GM23248 (cell line): ENCODE data around the gene PEAK1. TPM values are rescaled to one million over a fixed set of nuclear protein-coding genes. Genes with fewer than 3 reads are reported as not detected.

Experiments used
- DNase-seq: peaks from one replicate; pipeline ENCODE4 v3.0.0-alpha.2; 2015
- H2AFZ ChIP-seq: fragments of 200-600 bp; sonication (generic); 2 replicates; pipeline ENCODE4 v1.6.1; 2016; ENCODE audit warnings: antibody characterized with exemption
- H3F3A ChIP-seq: fragments of 200-600 bp; sonication (generic); 2 replicates; pipeline ENCODE4 v1.6.1; 2016; ENCODE audit warnings: mild to moderate bottlenecking, antibody characterized with exemption, mixed run types; ENCODE audit not compliant: insufficient read depth
- H3K27ac ChIP-seq: fragments of 200-600 bp; sonication (generic); 2 replicates; pipeline ENCODE4 v1.5.1; 2016; ENCODE audit warnings: mild to moderate bottlenecking
- H3K27me3 ChIP-seq: fragments of 200-600 bp; sonication (generic); replicated peaks from 2 replicates; pipeline ENCODE4 v1.6.1; 2016; ENCODE audit warnings: mild to moderate bottlenecking; ENCODE audit not compliant: insufficient read depth
- H3K36me3 ChIP-seq: fragments of 200-600 bp; sonication (generic); 2 replicates; pipeline ENCODE4 v1.6.1; 2016; ENCODE audit warnings: low read depth, mild to moderate bottlenecking
- H3K4me1 ChIP-seq: fragments of 200-600 bp; sonication (generic); 2 replicates; pipeline ENCODE4 v1.6.1; 2016; ENCODE audit warnings: mild to moderate bottlenecking; ENCODE audit not compliant: insufficient read depth
- H3K4me2 ChIP-seq: fragments of 200-600 bp; sonication (generic); one replicate; pipeline ENCODE4 v1.6.1; 2016; ENCODE audit warnings: mild to moderate bottlenecking; ENCODE audit not compliant: unreplicated experiment
- H3K4me3 ChIP-seq: fragments of 200-600 bp; sonication (generic); 2 replicates; pipeline ENCODE4 v1.5.1; 2016; ENCODE audit warnings: mild to moderate bottlenecking
- H3K79me2 ChIP-seq: fragments of 200-600 bp; sonication (generic); 2 replicates; pipeline ENCODE4 v1.6.1; 2016; ENCODE audit warnings: mild to moderate bottlenecking; ENCODE audit not compliant: insufficient read depth
- H3K9ac ChIP-seq: fragments of 200-600 bp; sonication (generic); 2 replicates; pipeline ENCODE4 v1.6.1; 2016; ENCODE audit warnings: mild to moderate bottlenecking
- H3K9me2 ChIP-seq: fragments of 200-600 bp; sonication (generic); 2 replicates; pipeline ENCODE4 v1.6.1; 2016; ENCODE audit warnings: mixed run types, mild to moderate bottlenecking, moderate library complexity; ENCODE audit not compliant: insufficient read depth
- H3K9me3 ChIP-seq: fragments of 200-600 bp; sonication (generic); one replicate; pipeline ENCODE4 v1.6.1; 2017; ENCODE audit warnings: low read depth
- H4K20me1 ChIP-seq: fragments of 200-600 bp; sonication (generic); 2 replicates; pipeline ENCODE4 v1.6.0; 2016; ENCODE audit not compliant: insufficient read depth
- EZH2 ChIP-seq: fragments of 200-600 bp; sonication (generic); IDR thresholded peaks from 2 replicates; pipeline ENCODE4 v1.6.1; 2018; ENCODE audit warnings: antibody characterized with exemption, mild to moderate bottlenecking; ENCODE audit not compliant: insufficient read depth, poor library complexity, severe bottlenecking
- EZH2phosphoT487 ChIP-seq: fragments of 200-600 bp; sonication (generic); IDR thresholded peaks from 2 replicates; pipeline ENCODE4 v1.6.1; 2018; ENCODE audit warnings: antibody characterized with exemption, moderate library complexity, mild to moderate bottlenecking, low read depth; ENCODE audit not compliant: insufficient read depth
- WGBS, 2 experiments: methylation state at CpG; one replicate each; pipeline ENCODE4 v1.1.6; 2015 to 2017; ENCODE audit warnings: low lambda C conversion rate in 2 of 2, low coverage in 1 of 2; ENCODE audit errors: missing lambda C conversion rate in 2 of 2; 5-methylcytosine and 5-hydroxymethylcytosine counted together
- in situ Hi-C: fragments of 300-500 bp; cut with MboI; formaldehyde crosslinking; loops from 2 replicates; pipeline ENCODE4 v1.15.0; 2020
- polyA plus RNA-seq: library from polyadenylated mRNA; unstranded; fragments of >200 nt; fragmentation: Nextera tagmentation; extraction: Ambion mirVana; gene quantifications from 2 replicates; pipeline ENCODE4 v1.2.1, GENCODE V29; 2016
- total RNA-seq: library from RNA; depleted of rRNA; stranded (reverse); fragments of >200 nt; shearing (Covaris generic); gene quantifications from 2 replicates; pipeline ENCODE4 v1.2.3, GENCODE V29; 2014

Gene PEAK1
- total and polyA plus RNA-seq, 2 experiments from 2014 or later: 22.4 to 74.5 TPM

DNA sequence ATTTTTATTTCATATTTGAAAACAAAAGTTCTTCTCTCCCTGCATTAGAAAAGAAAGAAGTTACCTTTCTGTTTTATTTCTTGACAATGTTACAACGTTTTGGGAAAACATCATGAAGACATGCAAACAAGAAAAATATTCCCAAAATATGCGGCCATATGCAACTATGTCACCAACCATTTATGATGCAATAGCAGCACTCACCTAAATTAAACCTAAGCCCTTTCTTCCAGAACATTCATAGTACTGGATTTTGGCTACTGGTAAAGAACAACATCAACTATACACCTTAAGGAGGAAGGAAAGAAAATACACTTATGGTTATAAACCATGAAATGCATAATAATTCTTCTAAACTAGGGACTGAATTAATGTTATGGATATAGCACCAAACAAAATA lies 164.5 kb downstream of the PEAK1 start:
- Histone ChIP-seq H4K20me1 (no peaks in the 10 kb centered on the region), H3K9ac (no peak overlapping the region), H3K27me3 (no peaks in the 10 kb centered on the region), H2AFZ (no peak overlapping the region), H3K36me3 (peaks cover 26% of the 10 kb centered on the region), H3K9me3 (no peaks in the 10 kb centered on the region), H3K4me3 (no peak overlapping the region), H3K4me2 (no peak overlapping the region), H3K27ac (no peak overlapping the region), H3K9me2 (no peaks in the 10 kb centered on the region), H3K4me1 (0 out of 2 replicates have a peak, but pooled peaks cover 6% of the 10 kb centered on the region), H3F3A (0 out of 2 replicates have a peak, but pooled peaks cover 4% of the 10 kb centered on the region), H3K79me2 (peaks cover 33% of the 10 kb centered on the region)
- no peak for TF ChIP-seq EZH2phosphoT487
- TF ChIP-seq EZH2: no peak
- in situ Hi-C loops: no loop called here
- DNase-seq: no peak
- WGBS, 2 experiments: 65 to 80% methylated on average over 2 of the region's 2 CpGs

DNA sequence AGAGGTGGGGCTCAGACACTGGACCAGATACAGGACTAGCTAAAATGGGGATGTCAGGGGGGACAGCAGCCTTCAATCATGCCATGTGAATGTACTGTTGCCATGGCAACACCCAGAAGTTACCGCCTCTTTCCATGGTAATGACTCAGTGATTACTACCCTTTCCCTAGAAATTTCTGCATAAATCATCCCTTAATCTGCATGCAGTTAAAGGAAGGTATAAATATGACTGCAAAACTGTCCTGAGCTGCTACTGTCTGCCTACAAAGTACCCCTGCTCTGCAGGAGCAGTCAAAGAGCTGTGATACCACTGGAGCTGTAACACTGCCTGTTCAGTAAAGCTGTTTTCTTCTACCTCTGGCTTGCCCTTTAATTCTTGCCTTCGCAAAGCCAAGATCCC lies 168.2 kb downstream of the PEAK1 start:
- Histone ChIP-seq H3K9ac (no peak overlapping the region), H4K20me1 (no peaks in the 10 kb centered on the region), H3K9me2 (no peaks in the 10 kb centered on the region), H3F3A (0 out of 2 replicates have a peak, but pooled peaks cover 4% of the 10 kb centered on the region), H3K4me2 (no peak overlapping the region), H3K36me3 (peaks cover 43% of the 10 kb centered on the region), H3K9me3 (no peaks in the 10 kb centered on the region), H3K27ac (no peak overlapping the region), H2AFZ (no peak overlapping the region), H3K27me3 (no peaks in the 10 kb centered on the region), H3K4me1 (peaks cover 15% of the 10 kb centered on the region; the same call in 1 of the 2 replicates), H3K79me2 (peaks cover 22% of the 10 kb centered on the region), H3K4me3 (no peak overlapping the region)
- in situ Hi-C loops: no loop called here
- TF ChIP-seq EZH2 (no peak), EZH2phosphoT487 (no peak)
- DNase-seq: peak; percentile 57
- 53 to 55% methylated on average over 2 of the region's 2 CpGs for WGBS, 2 experiments

DNA sequence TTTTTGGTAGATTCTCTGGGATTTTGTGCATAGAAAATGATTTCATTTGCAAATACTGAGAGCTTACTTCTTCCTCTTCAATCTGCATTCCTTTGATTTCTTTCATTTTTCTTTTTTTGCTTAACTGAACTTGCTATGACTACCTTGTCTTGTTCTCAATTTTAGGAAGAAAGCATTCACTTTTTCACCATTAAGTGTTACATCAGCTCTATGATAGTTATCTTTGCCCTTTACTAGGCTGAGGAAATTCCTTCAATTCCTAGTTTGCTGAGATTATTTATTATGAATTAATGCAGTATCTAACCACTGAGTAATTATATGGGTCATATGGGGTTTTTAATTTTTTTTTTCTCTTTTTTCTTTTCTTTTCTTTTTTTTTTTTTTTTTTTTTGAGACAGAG lies 172.8 kb downstream of the PEAK1 start:
- Histone ChIP-seq H3K9me3 (no peaks in the 10 kb centered on the region), H3K9me2 (no peaks in the 10 kb centered on the region), H4K20me1 (no peaks in the 10 kb centered on the region), H3K36me3 (peaks cover 36% of the 10 kb centered on the region), H3K4me3 (no peak overlapping the region), H3K27ac (no peak overlapping the region), H3K4me1 (peaks cover 14% of the 10 kb centered on the region; the same call in 1 of the 2 replicates), H3K79me2 (peaks cover 19% of the 10 kb centered on the region), H2AFZ (no peak overlapping the region), H3K27me3 (no peaks in the 10 kb centered on the region), H3F3A (0 out of 2 replicates have a peak, but pooled peaks cover 3% of the 10 kb centered on the region), H3K4me2 (no peak overlapping the region), H3K9ac (no peak overlapping the region)
- in situ Hi-C loops: no loop called here
- TF ChIP-seq EZH2 (no peak), EZH2phosphoT487 (no peak)
- no peak for DNase-seq

DNA sequence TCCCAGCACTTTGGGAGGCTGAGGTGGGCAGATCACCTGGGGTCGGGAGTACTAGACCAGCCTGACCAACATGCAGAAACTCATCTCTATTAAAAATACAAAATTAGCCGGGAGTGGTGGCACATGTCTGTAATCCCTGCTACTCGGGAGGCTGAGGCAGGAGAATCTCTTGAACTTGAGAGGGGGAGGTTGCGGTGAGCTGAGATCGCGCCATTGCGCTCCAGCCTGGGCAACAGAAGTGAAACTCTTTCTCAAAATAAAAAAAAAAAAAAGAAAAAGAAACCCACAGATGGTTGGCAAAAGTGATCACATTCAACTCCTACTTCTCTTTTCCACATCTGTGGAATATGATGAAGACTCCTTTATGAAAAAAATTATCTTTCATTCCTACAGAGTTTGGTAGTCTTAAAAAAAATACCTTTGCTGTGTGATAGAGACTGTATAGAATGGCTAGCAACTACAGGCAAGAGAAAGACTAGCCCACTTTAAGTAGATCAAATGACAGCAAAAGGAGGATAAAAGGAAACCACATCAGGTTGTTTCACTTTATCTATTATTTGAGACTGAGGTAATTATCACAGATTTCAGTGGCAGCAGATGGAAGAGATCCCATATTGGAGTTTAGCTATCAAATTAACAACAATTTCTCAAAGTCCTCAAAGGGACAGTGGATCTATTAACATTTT lies 176.0 kb downstream of the PEAK1 start:
- no peaks in the 10 kb centered on the region for H3K27me3 ChIP-seq
- 89 to 94% methylated on average over 7 of the region's 7 CpGs for WGBS, 2 experiments
- no peaks in the 10 kb centered on the region; the same call in 1 of the 2 replicates for H4K20me1 ChIP-seq
- no peak overlapping the region for H2AFZ ChIP-seq
- H3K9me3 ChIP-seq: no peaks in the 10 kb centered on the region
- peaks cover 20% of the 10 kb centered on the region for H3K4me1 ChIP-seq
- peaks cover 35% of the 10 kb centered on the region; the same call in 1 of the 2 replicates for H3K79me2 ChIP-seq
- no peak overlapping the region for H3K27ac ChIP-seq
- TF ChIP-seq EZH2phosphoT487 (no peak), EZH2 (no peak)
- H3K36me3 ChIP-seq: peaks cover 19% of the 10 kb centered on the region
- in situ Hi-C loops: no loop called here
- no peak overlapping the region for H3K4me2 ChIP-seq
- H3K9me2 ChIP-seq: no peaks in the 10 kb centered on the region
- H3K9ac ChIP-seq: no peak overlapping the region
- H3F3A ChIP-seq: no peaks in the 10 kb centered on the region
- no peak for DNase-seq
- no peak overlapping the region for H3K4me3 ChIP-seq
